GM10248 (cell line): ENCODE data around the gene AHNAK.
A peak's percentile ranks its signal among the peaks of the same experiment; 100 is the strongest.

ENCODE experiments used
- CTCF ChIA-PET: fragments of 300-600 bp; sonication (Branson Sonifier 250); formaldehyde crosslinking; extraction: SDS; loops from one replicate; lab custom pipeline; 2021; ENCODE audit warnings: antibody characterized with exemption; lab: Yijun Ruan, JAX
- POLR2A ChIA-PET: fragments of 350-650 bp; sonication (Branson Sonifier 250); formaldehyde crosslinking; extraction: SDS; loops from one replicate; lab custom pipeline; 2020; ENCODE audit warnings: antibody characterized with exemption; lab: Yijun Ruan, JAX
- DNase-seq: peaks from one replicate; pipeline ENCODE4 v3.0.0; 2012; ENCODE audit errors: extremely low spot score
- CTCF ChIP-seq: IDR thresholded peaks from 2 replicates; pipeline ENCODE4 v1.5.1; 2012; ENCODE audit warnings: mild to moderate bottlenecking, low read depth; ENCODE audit errors: extremely low read depth, missing control alignments, control extremely low read depth

The AHNAK gene

GRCh38 chr11:62542111-62542745 lies 4.4 kb downstream of the AHNAK start:
- no peak for TF ChIP-seq CTCF
- CTCF ChIA-PET, result interaction anchor here (0.8 to 10.0 kb wide), 52 partner anchors 7 to 1021 kb away, joined by 3 to 247 read pairs (median 6); partner anchors contain the start of genes B3GAT3, BSCL2, GNG3 and LBHD1
- POLR2A ChIA-PET, result interaction anchor here (0.6 to 1.7 kb wide), 6 partner anchors 15 to 299 kb away, joined by 3 to 5 read pairs (median 4); partner anchors contain the start of gene TUT1
- peak; percentile 21 for DNase-seq

- CTCF ChIA-PET, result interaction anchor here (0.7 to 10.0 kb wide), 9 partner anchors 8 to 146 kb away, joined by 3 to 247 read pairs (median 12); no protein-coding TSS in a partner anchor
- DNase-seq, result peak; percentile 76
- POLR2A ChIA-PET, result no interaction called here
- no peak for TF ChIP-seq CTCF
Observed at GRCh38 chr11:62540804-62541701, 5.6 kb downstream of the AHNAK start.

GRCh38 chr11:62539238-62539925 lies 7.2 kb downstream of the AHNAK start:
- CTCF ChIA-PET, result interaction anchor here (7.1 to 10.0 kb wide), 2 partner anchors 16 to 116 kb away, joined by 83 to 247 read pairs; no protein-coding TSS in a partner anchor
- POLR2A ChIA-PET, result no interaction called here
- DNase-seq, result peak; percentile 35
- TF ChIP-seq CTCF, result no peak

- POLR2A ChIA-PET, result interaction anchor here (1.0 kb wide), 1 partner anchor 53 kb away, joined by 3 read pairs; the partner anchor contains the start of gene TUT1
- peak; percentile 6 for DNase-seq
- no peak for TF ChIP-seq CTCF
- CTCF ChIA-PET, result interaction anchor here (0.7 to 10.0 kb wide), 4 partner anchors 17 to 115 kb away, joined by 3 to 247 read pairs (median 43); no protein-coding TSS in a partner anchor
Observed at GRCh38 chr11:62538470-62539237, 8.0 kb downstream of the AHNAK start.

- POLR2A ChIA-PET, result no interaction called here
- TF ChIP-seq CTCF, result no peak
- CTCF ChIA-PET, result no interaction called here
- DNase-seq, result no peak
Observed at GRCh38 chr11:62536301-62536957, 10.2 kb downstream of the AHNAK start.
